Dermis blood vessel endothelial cell (primary cell): ENCODE measurements around the gene INO80C. TPM values are rescaled to one million over a fixed set of nuclear protein-coding genes. Genes with fewer than 3 reads are reported as not detected.
"Not testable (repeated sequence)": the region's sequence is repeated elsewhere in the genome, so short reads cannot be mapped to it uniquely, and the experiment has no call there.

Experiments used
- DNase-seq: peaks from one replicate; pipeline ENCODE4 v3.0.0; 2010
- total RNA-seq: library from RNA; depleted of rRNA; stranded (reverse); fragments of >200 nt; gene quantifications from 2 replicates; pipeline ENCODE4 v1.2.3, GENCODE V29; 2014

The INO80C gene
- total RNA-seq, 1 donor from 2014 or later: 8.7 TPM

DNA sequence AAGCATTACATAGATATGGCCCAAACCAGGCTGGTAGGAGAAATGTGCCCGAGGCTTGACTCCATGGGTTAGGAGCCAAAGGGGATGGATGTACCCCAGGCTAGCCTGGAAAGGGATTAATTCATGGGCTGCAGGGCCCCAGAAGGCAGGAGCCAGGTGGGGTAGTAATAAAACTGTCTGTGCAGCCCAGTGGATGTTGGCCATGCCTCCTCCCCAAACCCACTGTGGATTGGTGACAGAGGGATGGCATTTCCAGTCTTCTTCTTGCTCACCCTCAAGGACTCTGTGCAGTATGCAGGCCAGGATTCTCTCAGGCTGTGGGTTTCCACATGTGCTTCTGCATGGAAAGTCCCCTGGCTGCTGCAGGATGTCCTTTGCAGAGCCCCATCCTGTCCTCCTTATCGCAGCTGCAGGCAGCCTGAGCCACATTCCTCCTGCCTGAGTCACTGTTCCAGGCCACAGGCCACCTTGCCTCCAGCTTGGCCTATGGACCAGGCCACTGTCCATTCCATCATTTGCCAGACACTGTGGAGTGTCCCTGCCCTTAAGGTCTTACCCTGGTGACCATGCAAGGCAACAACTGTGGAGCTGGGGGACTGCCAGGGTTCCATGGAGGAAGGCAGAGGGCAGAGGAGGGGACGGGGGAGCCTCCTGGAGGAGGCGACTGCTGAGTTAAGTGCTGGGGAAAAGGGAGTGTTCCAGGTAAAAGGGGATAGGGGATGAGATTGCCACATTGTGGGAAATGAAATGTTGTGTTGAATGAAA lies 38.9 kb downstream of the INO80C start:
- DNase-seq: peak; percentile 97

- DNase-seq: no peak
Observed at GRCh38 chr18:35458271-35458670, 39.5 kb downstream of the INO80C start.

- no peak for DNase-seq
Observed at GRCh38 chr18:35457140-35457704, 40.5 kb downstream of the INO80C start.

- peak; percentile 68 for DNase-seq
Observed at GRCh38 chr18:35455926-35456763, 41.6 kb downstream of the INO80C start.

- DNase-seq: no peak
Observed at GRCh38 chr18:35454803-35455202, 43.0 kb downstream of the INO80C start.

DNA sequence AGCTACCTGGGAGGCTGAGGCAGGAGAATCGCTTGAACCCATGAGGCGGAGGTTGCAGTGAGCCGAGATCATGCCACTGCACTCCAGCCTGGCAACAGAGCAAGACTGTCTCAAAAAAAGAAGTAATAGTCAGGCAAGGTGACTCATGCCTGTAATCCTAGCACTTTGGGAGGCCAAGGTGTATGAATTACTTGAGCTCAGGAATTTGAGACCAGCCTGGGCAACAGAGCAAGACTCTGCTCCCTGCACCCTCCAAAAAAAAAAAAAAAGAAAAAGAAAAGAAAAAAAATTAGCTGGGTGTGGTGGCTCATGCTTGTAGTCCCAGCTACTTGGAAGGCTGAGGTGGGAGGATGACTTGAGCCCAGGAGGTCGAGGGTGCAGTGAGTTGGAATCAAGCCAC lies 44.7 kb downstream of the INO80C start:
- not testable (repeated sequence) for DNase-seq

- DNase-seq: no peak
Observed at GRCh38 chr18:35451916-35452315, 45.8 kb downstream of the INO80C start.

- no peak for DNase-seq
Observed at GRCh38 chr18:35451032-35451431, 46.7 kb downstream of the INO80C start.

GRCh38 chr18:35444636-35445035 lies 53.1 kb downstream of the INO80C start:
- no peak for DNase-seq

DNA sequence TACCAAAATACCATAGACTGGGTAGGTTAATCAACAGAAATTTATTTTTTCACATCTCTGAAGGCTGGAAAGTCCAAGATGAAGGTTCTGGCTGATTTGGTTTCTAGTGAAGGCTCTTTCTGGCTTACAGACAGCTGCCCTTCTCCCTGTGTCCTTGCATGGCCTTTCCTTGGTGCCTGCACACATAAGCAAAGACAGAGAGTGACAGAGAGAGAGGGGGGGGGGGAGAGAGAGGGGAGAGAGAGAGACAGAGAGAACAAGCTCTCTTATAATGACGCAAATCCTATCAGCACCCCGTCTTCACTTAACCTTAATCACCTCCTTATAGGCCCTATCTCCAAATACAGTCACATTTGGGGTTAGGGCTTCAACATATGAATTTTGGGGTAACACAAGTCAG lies 53.9 kb downstream of the INO80C start:
- DNase-seq: no peak

GRCh38 chr18:35443434-35443833 lies 54.3 kb downstream of the INO80C start:
- DNase-seq: no peak

GRCh38 chr18:35442701-35443100 lies 55.1 kb downstream of the INO80C start:
- DNase-seq: no peak

DNA sequence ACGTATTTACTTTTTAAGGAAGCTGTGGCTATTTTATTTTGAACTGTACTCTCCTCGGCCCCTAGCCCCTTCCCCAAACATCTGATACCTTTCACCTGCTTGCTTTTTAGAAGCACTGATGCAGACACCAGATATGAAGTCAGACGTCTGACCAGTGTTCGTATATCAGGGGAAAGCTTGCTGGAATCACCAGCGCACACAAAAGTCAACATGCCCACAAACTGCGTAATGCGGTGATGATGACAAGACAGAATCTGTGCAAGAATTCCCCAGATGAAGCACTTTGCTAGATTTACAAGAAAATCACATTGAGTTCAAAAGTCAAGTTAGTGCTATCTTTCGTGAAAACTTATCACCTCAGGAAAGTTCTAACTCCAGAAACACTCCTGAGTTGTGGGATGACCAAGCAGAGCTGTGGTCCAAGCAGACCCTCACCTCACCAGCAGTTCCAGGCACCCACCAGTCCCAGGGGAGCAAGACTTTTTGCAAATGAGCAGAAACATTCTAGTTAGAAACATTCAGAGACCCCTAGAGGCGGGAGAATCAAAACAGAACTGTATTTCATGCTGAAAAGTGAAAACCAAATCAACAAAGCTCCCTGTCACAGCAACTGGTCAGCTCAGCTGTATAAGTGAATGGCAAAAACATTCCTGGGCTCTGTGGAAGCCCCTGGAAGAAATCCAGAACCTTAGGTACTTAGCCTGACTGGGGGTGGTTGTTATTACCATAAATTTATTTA lies 55.7 kb downstream of the INO80C start:
- DNase-seq: no peak

- no peak for DNase-seq
Observed at GRCh38 chr18:35438480-35439234, 59.1 kb downstream of the INO80C start.

DNA sequence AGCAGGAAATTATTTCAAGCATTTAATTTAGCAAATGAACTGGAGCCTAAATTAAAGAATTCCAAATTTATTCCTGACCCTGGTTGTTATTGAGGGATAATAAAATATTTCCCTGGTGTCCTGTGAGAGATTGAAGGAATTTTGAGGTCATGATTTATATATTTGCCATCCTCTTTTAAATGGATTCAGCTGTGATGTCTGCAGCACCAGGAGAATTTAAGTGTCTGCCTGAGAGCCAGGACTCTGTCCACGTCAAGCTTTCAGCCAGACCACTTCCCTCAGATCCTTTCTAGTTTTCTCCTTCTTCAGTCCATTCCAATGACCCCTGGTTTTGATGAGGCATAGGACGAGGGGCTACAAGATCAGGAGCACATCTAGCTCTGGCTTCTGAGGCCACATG lies 59.9 kb downstream of the INO80C start:
- no peak for DNase-seq

DNA sequence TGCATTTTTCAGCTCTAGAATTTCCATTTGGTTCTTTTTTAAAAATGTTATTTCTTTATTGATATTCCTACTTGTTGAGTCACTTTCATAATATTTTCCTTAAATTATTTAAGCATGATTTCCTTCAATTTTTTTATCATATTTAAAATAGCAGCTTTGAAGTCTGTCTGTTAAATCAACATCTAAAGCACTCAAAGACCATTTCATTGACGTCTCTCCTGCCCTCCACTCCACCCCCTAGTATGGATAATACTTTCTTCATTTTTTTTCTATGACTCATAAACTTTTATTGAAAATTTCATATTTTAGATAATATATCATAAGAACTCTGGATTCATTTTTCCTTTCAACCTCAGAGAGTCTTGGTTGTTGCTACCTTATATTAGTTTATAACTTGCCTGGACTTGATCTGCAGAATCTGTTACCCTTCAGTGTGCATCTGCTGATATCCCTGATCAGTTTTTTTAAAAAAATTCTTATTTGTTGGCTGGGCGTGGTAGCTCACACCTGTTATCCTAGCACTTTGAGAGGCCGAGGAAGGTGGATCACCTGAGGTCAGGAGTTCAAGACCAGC lies 61.6 kb downstream of the INO80C start:
- no peak for DNase-seq

DNA sequence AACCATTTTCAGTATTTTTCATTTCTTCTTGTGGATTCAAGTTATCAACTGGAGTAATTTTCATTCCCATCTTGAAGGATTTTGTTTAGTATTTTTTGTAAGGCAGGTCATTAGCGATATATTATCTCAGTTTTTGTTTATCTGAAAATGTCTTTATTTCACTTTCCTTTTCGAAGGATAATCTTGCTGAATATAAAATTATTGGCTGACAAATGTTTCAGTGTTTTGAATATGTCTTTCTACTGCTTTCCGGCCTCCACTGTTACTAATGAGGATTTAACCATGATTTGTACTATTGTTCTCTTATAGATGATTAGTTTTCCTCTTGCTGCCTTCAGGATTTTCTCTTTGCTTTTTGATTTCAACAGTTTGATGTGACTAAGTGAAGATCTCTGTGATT lies 62.4 kb downstream of the INO80C start:
- no peak for DNase-seq

DNA sequence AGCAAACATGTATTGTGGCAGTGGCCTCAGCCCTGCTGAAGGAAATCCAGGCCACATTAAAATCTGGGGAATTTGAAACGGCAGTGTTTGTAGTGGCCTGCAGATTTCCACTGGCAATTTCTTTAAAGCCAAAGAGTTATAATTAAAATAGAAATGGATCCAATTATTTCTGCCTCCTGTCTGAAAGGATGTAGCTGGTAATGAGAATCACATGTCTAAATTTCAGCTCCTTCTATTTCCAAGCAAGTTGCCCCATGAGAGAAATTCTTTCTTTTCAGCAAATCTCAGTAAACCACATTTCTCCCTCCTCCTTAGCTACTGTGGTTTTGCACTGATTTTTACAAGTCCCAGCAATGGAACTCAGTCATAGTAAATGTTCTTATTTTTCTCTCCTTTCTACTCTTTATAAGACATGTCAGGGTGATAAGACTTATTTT lies 65.2 kb downstream of the INO80C start:
- DNase-seq: no peak

- DNase-seq: no peak
Observed at GRCh38 chr18:35431374-35431741, 66.4 kb downstream of the INO80C start.

DNA sequence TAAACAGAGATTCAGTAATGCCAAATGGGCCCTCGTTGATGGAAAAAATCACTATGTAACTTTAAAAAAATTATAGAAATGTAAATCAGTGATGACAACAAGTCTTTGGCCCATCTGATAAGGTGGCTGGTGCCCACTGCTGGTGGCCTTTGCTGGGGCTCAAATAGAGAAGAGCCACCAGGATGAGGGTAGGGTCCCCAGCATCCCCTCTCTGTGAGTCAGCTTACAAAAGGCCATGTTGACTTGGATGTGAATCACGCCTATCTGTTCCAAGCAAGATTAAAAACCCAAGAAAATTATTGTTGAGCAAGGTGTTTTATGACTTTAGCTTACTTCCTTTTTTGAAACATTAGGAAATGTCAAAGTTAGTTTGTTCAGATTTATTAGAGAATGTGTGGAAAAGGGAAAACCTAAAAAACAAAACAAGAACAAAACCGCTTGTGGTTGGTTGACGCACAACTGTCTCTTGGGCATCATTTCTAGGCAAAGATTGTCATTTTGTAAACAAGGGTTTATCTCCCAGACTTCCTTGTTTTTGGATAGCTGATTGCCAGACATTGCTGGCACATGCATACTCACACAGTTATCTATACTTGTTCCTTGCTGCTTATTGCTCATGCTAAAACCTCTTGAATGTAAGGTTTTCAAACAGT lies 66.9 kb downstream of the INO80C start:
- DNase-seq: peak; percentile 48

DNA sequence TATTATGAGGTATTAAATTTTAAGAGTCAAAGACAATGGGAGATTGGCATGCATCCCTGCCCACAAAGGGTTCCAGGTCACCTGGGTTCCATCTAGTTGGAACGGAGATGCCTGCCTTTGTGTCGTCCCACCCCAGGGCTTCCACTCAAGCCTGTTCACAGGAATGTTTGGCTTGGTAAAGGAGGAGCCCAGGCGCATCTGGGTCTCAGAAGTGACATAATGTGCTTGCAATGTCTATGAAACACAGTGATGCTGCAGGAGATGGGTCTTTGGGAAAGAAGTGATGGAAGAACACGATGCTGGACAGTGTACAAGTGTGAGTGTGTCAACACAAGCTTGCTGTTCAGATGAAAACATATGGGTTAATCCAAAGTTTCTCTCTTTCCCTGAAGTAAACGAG lies 71.0 kb downstream of the INO80C start:
- DNase-seq: no peak
